Stimulated activated naive CD4-positive, alpha-beta T cell (primary cell): Measurements from ENCODE around the gene NACAD.
"Not testable (repeated sequence)": the region's sequence is repeated elsewhere in the genome, so short reads cannot be mapped to it uniquely, and the experiment has no call there.

Experiments used
- DNase-seq, 6 experiments: peaks; one replicate each; lab custom pipeline; 2025; lab: John Stamatoyannopoulos, UW

Gene NACAD

DNA sequence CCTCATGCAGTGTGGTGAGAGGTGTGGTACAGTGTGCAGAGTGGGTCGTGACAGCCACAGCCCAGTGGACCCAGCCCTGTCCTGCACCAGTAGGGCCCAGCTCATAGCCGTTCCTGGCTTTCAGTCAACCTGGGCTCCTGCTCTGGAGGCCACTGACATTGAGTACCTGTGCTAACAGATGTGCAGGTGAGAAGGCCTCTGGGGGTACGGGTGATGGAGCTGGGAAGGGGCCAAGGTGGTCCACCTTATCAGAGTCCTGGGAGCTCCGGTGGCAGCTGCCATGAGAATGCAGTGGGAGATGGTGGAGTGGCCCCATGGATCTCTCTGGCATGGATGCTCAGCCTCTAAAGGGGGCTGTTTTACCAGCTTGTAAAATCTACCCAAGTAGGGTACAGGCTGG is 28.8 kb upstream of the NACAD start:
- DNase-seq: no peak

DNA sequence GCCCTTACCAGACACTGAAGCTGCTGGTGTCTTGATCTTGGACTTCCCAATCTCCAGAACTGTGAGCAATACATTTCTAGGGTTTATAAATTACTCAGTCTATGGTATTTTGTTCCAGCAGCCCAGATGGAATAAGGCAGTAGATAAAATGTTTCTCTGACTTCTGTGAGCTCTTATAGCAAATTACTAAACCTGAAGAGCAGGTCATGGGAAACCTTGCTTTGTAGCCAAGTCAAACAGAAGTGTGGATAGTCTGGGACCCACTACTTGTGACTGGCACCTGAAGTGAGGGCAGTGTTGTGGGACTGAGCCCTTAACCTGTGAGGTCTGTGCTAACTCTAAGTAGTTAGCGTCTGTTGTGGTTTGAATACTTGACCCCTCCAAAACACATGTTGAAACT is 27.3 kb upstream of the NACAD start:
- DNase-seq: no peak

DNA sequence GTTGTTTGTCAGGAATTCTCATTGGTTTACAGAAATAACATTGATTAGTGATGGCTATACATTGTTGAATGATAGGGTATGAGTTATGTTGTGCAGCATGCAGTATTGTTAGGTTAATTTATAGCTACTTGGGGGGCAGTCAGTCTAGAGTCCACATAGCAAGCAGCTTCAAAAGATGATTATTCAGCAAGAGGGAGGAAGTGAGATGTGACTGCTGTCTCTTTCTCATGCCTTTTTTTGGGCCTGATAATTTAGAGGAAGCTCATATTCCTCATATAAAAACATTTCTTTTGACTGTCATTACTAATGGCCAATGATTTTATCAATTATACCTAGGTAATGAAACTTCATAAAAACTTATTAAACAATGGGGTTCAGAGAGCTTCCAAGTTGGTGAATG is 26.2 kb upstream of the NACAD start:
- no peak for DNase-seq

DNA sequence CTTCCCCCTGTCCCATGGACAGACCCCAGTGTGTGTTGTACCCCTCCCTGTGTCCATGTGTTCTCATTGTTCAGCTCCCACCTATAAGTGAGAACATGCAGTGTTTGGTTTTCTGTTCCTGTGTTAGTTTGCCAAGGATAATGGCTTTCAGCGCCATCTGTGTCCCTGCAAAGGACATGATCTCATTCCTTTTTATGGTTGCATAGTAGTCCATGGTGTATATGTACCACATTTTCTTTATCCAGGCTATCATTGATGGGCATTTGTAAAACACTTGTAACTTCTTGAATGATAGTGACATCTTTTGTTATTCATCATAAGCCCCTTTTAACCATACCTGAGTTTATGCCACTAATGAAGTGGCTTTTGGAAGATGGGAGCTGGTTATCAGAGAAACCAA is 25.5 kb upstream of the NACAD start:
- DNase-seq: not testable (repeated sequence)

DNA sequence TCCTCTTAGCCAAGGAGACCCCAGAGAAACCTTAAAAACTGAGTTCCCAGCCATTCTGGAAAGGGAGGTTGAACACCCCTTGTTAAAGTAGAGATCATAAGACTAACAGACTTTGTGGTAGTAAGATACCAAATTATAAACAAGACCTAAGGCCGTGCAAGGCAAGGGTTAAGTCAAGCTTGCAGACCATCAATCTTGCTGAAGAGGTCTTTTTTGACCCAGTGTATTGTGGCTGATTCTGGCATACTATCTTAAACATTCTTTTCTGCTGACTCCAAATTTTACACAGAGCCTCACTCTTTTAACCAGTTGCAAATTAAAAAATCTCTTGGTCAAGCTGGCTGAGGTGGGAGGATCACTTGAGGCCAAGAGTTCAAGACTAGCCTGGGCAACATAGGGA is 23.9 kb upstream of the NACAD start:
- no peak for DNase-seq

DNA sequence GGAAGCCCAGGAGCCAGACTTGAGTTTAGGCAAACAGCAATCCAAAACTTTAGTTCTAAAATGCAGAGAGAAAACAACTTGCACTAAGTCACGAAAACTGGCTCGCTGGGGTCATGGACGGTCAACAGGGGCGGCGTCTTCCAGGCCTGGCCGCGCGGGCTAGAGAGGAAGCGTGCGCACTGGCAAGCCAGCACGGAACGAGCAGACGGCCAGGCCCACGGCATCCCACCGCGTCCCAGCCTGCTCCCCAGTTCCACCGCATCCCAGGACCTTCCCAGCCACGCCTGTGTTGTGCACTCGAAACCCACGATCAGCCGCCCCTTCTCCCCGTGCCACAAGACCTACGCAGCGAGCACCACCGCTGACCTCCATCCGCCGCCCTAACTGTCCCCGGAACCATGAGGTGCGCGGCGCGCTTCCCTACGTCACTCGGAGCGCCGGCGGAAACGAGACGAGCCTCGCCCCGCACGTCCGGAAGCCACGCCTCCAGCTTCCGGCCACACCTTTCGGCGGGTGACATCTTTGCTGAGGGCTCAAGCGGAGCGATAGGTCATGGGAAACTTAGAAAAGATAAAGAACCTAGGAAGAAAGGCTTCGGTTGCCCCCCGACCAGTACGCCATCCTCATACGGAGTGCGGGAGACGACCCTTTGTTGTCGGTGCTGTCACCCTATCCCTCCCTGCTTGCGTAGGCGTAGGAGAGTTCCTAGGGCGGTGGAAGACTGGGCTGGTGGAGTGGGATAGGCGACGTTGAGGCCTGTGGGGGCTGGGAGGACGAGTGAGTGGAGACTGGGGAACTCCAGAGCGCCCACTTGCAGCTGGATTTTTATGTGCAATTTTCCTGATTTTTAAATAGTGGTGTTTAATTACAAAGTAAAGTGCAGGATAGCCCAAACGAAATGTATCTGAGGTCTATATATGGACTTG is 22.8 kb upstream of the NACAD start, which contains the start of gene TBRG4:
TSS of gene TBRG4 (minus strand) at position 400 of the 926 bp plus-strand sequence. CDS start 2,460 bp downstream, outside the sequence.
- DNase-seq: peak; percentile 87 to 93 (median 90)

DNA sequence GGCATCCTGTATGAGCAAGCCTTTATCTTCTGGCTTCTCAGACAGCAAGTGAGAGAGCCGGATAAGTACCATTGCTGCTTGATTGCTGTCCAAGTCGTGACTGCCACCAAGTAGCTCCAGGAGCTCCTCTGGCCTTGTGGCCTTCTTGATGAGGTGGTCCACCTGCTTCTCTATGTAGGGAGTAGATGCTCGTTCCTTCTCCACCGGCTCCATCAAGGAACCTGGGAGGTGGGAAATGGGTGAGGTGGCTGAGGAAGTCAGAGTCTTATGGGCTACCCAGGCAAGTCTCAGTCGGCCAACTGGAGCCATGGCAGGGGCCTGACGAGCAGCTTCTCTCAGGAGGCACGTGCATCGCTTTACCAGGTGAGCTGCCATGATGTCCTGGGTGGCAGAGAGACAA is 20.1 kb upstream of the NACAD start:
- no peak for DNase-seq

DNA sequence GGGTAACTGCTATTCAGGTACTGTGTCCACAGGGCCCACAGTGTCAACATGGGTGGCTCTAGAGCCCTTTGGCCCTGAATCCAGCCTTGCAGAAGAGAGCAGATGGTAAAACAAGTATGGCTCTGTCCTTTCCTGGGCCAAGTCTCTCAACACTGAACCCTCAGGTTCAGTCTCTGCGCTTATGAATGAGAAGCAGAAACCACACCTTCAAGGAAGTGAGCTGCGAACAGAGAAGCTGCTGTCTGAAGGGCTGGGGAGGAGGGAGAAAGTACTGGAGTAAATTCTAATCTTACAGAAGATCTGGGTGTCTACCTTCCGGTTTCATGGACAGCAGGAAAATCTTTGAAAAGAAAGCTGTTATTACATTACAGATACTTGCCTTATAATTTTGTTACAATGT is 18.6 kb upstream of the NACAD start:
- no peak for DNase-seq

DNA sequence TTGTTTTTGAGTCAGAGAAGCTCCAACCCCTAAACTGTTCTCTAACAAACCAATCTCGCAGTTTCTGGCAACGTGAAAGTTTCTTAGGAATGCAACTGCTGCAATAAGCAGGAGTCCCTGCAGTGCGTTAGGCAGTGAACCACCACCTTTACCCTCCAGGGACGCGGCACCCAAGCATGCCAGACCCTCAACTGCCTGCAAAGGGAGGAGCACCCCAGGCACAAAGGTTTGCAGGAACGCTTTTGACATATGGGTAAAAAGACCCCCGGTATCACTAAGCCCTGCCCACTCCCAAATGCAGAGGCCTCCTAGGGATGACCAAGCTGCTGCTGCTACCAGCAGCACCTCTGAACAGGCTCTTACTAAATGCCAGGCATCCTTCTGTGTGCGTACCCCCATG is 18.1 kb upstream of the NACAD start:
- no peak for DNase-seq

DNA sequence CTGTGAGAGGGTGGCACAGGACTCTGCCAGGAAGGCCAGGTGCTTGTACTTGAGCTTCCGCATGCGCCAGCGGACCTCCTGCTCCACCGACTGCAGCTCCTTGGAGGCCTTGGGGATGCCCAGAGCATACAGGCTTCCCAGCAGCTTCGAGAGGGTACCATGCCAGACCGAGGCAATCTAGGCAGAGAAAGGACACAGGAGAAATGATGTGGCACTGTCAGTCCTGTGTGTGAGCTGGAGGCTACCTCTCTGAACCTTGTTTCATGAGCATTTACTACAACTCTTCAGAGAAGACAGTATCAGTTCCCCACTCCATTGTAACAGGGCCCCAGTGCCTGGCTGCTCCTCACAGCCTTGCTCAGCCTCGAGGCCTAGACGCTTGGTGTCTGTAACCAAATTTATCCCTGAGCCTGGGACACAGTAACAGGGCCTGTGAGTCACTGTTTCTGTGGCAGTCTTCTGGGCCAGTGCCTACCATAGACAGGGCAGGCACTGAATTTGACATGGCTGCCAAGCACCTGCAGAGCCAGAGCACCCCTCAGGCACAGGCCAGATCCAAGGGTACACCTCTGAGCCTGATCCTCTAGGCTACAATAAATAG is 16.9 kb upstream of the NACAD start:
- no peak for DNase-seq

DNA sequence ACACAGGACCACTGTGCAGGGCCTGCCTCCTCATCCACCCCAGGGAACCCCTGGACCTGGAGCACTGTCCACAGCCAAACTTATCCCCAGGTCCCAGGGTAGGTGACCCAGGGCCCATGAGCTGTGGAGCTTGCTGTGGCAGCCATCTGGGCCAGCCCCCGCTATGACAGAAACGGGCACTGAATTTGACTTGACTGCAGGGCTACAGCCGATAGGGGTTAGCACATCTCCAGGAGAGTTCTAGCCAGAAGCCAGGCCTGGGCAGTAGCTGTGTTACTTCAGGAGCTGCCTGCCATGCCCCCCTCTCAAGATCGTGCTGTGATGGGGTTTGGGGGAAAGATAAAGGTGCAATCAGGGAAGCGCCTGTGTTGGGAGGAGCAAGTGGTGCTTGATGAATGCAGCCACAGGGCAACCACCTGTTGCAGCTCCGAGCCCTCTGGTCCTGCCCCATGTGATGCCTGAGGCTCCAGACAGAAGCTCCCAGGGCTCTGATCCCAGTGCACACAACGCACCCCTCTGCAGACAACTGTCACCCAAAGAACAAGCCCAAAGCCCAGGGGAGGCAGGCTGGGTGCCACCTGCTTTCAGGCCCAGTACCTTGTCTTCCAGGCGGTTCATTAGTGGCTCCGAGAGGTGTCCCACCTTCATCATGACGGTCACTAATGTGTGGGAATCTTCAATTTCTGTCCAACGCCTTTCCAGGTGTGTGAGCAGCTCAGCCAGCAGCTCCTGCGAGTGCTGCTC is 16.2 kb upstream of the NACAD start:
- no peak for DNase-seq

DNA sequence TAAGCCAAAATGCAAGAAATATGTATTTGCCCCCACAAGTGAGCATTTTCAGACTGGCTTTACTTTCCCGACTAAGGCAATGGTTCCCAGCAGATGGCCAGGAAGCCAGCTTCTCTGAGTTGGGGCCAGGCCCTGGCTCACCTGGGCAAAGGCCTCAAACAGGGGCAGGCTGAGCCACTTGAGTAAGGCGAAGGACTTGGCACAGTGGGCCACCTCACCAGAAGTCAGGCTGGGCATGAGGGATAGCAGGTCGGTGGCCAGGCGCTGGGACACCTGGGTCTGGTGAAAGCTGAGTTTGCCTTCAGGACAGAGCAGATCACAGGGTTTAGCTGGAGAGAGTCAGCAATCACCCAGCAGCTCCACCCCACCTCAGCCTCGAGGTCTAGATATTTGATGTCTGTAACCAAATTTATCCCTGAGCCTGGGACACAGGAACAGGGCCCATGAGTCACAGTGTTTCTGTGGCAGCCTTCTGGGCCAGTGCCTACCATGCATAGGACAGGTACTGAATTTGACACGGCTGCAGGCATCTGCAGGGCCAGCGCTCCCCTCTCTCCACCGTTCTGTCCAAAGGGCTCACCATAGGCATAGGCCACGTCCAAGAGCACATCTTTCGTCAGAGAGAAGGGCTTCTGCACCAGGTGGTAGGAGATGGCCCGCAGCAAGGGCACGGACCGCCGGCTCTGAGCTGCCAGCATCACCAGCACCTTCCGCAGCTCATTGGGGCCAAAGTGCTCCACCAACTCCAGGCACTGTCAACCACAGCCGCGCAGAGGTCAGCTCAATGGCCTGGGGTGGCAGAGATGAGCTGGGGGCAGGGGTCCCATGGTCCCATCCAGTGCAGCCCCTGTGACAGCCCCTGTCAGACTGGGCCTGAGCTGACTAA is 15.4 kb upstream of the NACAD start:
- no peak for DNase-seq

DNA sequence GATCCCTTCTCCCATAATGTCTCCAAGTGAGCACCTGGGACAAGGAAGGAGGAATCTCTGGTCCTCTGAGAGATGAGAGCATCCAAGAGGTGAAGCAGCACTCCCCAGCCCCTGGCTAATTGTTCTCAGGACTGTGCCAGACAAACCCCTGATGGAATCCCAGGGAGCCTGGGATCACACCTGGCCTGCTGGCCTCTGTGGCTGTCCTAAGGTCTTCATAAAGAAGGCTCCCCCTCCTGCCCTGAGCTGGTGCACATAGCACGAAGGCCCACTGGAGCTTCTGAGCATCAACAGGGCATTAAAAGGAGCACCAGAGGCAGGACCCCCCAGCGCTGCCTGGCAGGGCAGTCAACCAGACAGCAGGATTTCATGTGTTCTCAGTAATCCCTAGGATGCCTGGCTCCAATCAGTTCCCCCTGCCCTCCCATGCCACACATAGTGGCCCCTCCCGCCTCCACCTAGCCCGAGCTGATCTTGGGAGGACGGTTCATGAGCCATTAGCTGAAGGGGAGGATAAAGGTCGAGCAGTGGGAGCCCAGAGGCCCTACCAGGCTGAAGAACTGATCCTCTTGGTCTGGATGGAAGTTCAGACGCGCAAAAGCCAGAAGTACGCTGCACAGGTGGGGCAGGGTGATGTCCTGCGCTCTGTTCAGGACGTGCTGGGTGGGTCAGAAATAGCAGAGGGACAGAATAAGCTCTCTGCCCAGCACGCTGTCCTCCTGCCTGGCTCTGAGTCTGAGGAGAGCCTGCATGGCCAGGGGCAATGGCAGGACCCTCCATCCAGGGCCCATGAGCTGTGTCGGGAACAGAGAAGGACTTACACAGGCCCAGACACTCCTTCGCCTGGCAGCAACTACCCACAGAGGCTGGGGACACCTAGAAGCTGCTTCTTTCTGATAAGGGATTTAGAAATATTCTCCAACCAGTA is 14.3 kb upstream of the NACAD start:
- no peak for DNase-seq

DNA sequence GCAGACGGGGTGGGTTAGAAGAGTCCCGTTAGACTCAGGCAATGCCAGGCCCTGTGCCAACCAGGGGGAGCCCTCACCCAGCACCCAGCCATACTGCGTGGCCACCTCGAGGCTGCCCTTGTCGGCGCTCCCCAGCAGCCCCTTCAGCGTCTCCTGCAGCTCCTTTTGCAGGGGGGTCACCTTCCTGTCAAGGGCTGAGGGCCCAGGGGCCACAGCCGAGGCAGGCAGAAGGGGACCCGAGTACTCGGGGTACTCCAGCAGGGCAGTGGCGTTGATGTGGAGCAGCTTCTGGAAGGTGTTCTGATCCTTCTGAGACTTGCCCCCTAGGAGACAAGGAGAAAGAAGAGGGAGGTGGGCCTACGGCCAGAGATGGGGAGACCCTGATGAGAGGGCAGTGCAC is 13.0 kb upstream of the NACAD start:
- DNase-seq: no peak

DNA sequence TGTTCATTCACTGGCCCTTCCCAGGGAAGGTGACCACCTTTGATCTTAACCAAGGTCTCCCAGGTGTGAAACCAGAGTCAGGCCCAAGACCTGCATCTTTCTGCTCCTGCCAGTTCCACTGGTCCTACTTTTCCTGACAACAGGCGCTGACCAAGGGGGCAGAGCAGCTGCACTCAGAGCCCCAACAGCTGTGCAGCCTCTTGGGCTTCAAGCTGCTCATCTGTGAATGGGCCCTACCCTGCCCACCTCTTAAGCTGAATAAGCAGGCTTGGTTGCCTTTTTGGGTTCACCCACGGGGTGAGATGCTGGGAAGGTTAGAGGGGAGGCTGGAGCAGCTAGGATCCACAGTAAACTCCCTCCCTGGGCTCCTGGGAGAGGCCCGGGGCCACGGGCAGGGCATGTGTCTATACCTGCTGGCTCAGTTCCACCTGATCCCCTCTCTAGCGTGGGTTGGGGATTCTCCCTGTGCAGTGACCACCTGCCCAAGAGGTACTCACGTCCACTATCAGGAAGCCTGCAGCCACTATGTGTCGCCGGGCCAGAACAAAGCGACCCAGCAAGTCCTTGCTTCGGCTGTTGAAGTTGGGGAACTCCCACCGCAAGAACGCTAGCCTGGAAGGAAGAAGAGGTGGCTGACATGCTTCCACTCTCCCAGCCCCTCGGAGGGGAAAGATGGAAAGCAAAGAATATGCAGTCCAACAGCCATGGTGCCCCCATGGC is 12.2 kb upstream of the NACAD start:
- DNase-seq: no peak

DNA sequence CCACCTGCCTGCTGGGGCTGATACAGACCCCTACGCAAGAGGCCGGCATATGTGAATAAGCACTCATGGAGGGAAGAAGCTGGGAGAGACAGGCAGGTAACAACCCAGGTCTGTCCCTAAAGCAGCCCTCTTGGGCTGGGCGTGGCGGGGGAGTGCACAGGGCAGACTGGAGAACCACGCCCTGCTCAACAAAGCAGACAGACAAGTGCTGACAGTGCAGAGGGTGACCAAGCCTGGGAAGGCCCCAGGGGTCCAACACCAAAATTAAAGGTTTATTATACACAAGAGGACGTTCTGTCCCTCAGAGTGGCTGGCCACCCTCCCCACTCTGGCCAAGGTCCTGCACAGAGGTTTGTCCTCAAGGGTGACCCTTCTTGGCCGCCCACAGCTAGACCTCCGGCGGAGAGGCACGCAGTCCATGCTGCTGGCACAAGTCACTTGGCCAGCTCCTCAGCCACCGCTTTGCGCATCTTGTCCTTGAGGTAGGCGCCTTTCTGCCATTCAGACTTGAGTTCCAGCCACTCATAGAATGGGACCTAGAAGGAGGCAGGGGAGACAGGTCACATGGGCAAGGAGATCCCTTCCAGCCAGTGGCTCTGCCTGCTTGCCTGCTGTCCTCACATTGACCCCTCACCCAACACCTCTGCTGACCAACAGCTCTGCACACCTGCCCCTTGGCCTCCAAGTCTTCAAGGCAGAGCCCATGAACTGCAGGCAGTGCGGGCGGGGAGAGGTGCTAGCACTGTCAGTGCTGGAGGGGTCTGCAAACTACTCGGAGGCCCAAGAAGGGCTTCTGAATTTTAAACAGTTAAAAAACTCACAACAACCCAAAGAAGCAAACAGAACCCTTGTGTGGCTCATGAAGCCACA is 11.4 kb upstream of the NACAD start:
- no peak for DNase-seq

DNA sequence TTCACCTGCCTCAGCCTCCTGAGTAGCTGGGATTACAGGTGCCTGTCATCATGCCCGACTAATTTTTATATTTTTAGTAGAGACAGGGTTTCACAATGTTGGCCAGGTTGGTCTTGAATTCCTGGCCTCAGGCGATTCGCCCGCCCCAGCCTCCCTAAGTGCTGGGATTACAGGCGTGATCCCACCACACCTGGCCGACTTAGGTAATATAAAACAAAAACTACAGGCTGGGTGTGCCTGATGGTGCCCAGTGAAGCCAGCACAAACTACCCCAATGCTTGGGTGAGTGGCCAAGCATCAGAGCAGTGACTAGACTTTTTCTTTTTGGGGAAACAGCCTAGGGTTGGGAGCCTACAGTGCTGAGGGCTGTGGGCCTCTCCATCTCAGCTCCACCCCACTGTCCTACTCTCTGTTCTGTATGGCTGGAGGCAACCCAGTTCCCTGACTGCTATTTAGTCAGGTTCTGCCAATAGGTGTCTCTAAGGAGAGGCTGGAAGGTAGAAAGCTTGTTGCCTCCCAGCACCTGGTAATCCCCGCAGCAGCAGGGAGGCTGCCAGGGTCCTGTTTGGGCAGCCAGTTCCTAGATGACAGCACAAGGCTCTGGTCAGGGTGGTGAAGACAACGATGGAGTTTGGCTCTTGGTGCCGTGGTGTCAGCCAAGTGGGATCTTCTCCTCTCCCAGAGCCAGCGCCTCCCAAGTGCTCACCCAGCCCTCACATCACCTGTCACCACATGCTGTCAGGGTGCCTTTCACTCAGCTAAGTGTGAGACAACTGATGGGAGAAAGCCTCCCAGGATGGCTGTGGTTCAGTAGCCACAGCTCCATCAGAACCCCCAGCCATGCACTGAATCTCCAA is 10.4 kb upstream of the NACAD start:
- DNase-seq: no peak

DNA sequence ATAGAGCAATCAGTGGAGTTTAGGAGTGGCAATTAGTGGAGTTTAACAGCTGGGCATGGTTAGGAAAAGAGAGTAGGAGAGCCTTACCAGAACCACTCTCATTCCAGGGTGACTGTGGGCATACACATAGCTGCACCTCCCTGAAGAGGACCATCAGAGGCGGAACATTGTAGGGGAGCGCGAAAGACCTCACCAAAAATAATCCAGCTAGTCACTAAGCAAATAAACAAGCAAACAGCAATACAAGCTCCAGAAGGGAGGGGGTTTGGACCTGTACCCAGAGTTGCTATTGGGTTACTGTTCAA is 4.1 kb upstream of the NACAD start:
- no peak for DNase-seq
